HepG2 (cell line): ENCODE results near the gene LRPPRC. TPM values are rescaled to one million over a fixed set of nuclear protein-coding genes. Genes with fewer than 3 reads are reported as not detected.

Experiments
- MIER3 ChIP-seq: IDR thresholded peaks from 2 replicates; pipeline ENCODE4 v1.6.1; 2016; ENCODE audit warnings: missing compliant biosample characterization, borderline replicate concordance
- POLR2A ChIP-seq, 2 experiments: IDR thresholded peaks; 2 replicates each; pipeline ENCODE4 v1.6.1; 2011; ENCODE audit warnings: low read depth in 2 of 2, low read length in 2 of 2, mild to moderate bottlenecking in 1 of 2, moderate library complexity in 1 of 2; ENCODE audit not compliant: insufficient read depth in 1 of 2
- POLR2AphosphoS5 ChIP-seq: IDR thresholded peaks from 2 replicates; pipeline ENCODE4 v1.6.1; 2012; ENCODE audit warnings: low read depth, low read length
- SAP130 ChIP-seq: IDR thresholded peaks from 2 replicates; pipeline ENCODE4 v1.6.1; 2016; ENCODE audit warnings: low read depth
- STAG1 ChIP-seq: sonication (generic); formaldehyde crosslinking; IDR thresholded peaks from 2 replicates; pipeline ENCODE4 v1.4.0; 2020; ENCODE audit warnings: missing genetic modification reagents
- TAF1 ChIP-seq: sonication (generic); formaldehyde crosslinking; IDR thresholded peaks from 2 replicates; pipeline ENCODE4 v1.4.0; 2020; ENCODE audit warnings: missing genetic modification reagents
- TBL1XR1 ChIP-seq: fragments of 150-350 bp; IDR thresholded peaks from 2 replicates; pipeline ENCODE4 v1.6.1; 2014; ENCODE audit warnings: borderline replicate concordance, low read length; ENCODE audit not compliant: partially characterized antibody
- ZNF225 ChIP-seq: sonication (generic); formaldehyde crosslinking; IDR thresholded peaks from 2 replicates; pipeline ENCODE4 v1.4.0; 2020; ENCODE audit warnings: mild to moderate bottlenecking, missing genetic modification reagents
- ZNF234 ChIP-seq: sonication (generic); formaldehyde crosslinking; conservative IDR thresholded peaks from 2 replicates; pipeline ENCODE4 v1.5.1; 2020; ENCODE audit warnings: mild to moderate bottlenecking, missing genetic modification reagents
- ZNF235 ChIP-seq: sonication (generic); formaldehyde crosslinking; IDR thresholded peaks from 2 replicates; pipeline ENCODE4 v1.8.1; 2023; ENCODE audit warnings: mild to moderate bottlenecking, missing genetic modification reagents, borderline replicate concordance
- ZNF567 ChIP-seq: sonication (generic); formaldehyde crosslinking; IDR thresholded peaks from 2 replicates; pipeline ENCODE4 v1.8.1; 2023; ENCODE audit warnings: mild to moderate bottlenecking, missing genetic modification reagents, borderline replicate concordance
- ZUFSP ChIP-seq: sonication (generic); formaldehyde crosslinking; IDR thresholded peaks from 2 replicates; pipeline ENCODE4 v1.9.0; 2021; ENCODE audit warnings: missing genetic modification reagents, mild to moderate bottlenecking, borderline replicate concordance
- polyA plus RNA-seq, 8 experiments: library from polyadenylated mRNA; depleted of rRNA in 3 of 8; stranded (reverse) in 7 of 8; unstranded in 1 of 8; fragments of >200 nt; fragmentation: Illumina TruSeq in 4 of 8; extraction: Trizol in 4 of 8; gene quantifications; 2 replicates each; pipeline versions ENCODE4 v1.2.1 to v1.2.3, GENCODE V29; 2011 to 2016; ENCODE audit warnings: low read depth in 4 of 8, missing spikeins in 1 of 8, mixed read lengths in 1 of 8; ENCODE audit not compliant: insufficient read depth in 1 of 8
- total RNA-seq, 5 experiments: library from RNA; depleted of rRNA; stranded (reverse); fragments of >200 nt; fragmentation: Illumina TruSeq; extraction: Trizol; gene quantifications; 2 replicates each; pipeline ENCODE4 v1.2.3, GENCODE V29; 2016; ENCODE audit warnings: low read depth in 1 of 5
- TF ChIP-seq, protein P1 (sequence below): sonication (generic); formaldehyde crosslinking; IDR thresholded peaks from 2 replicates; pipeline ENCODE4 v1.5.0; 2020; ENCODE audit warnings: mild to moderate bottlenecking, missing genetic modification reagents, moderate library complexity
- TF ChIP-seq, protein P2 (sequence below), 2 experiments: sonication (generic) in 1 of 2; formaldehyde crosslinking in 1 of 2; IDR thresholded peaks; 2 replicates each; pipeline versions ENCODE4 v1.4.0 to v1.6.1; 2016 to 2020; ENCODE audit warnings: borderline replicate concordance in 1 of 2, low read depth in 1 of 2, mild to moderate bottlenecking in 1 of 2, missing genetic modification reagents in 1 of 2
- TF ChIP-seq, protein P3 (sequence below): sonication (generic); formaldehyde crosslinking; IDR thresholded peaks from 2 replicates; pipeline ENCODE4 v1.4.0; 2020; ENCODE audit warnings: missing genetic modification reagents

LRPPRC gene
- total and polyA plus RNA-seq, 2 of the 13 experiments (the other 11 are each of a cell fraction or from before 2014, with no cell fraction given) = 117 to 167 TPM

DNA sequence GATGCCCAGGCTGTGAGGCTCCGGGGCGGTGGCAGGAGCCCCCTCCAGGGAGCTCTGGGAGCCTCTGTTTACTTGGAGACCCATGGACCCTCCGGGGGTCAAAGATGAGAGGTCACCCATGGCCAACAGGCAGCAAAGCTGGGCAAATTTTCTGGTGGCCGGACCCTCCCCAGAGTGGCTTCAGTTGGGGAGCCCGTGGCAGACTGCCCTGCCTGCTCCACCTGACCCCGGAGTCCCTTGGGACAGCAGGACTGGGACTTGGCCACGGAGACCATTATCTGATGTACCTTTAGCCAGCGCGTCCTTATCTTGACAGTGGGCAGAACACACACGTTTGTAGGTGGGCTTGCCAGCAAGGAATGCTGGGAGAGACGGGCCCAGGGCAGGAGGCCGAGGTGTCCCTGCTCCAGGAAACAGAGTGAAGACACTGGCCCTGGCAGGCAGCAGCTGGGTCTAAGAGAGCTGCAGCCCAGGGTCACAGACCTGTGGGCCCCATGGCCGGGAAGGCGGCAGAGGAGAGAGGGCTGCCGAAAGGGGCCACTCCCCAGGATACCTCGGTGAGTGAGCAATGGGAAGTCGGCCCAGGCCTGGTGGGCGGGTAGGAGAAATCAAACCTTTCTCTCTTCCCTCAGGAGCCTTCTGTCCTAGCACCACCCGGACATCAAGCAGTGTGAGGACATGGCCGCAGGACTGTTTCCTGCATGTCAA is 157.1 kb downstream of the LRPPRC start, which contains the start of the genes ABCG5 and ABCG8 (continued):
- TF ChIP-seq TBL1XR1 (no peak), POLR2A (IDR thresholded peaks at IDR 0.05; ENCODE audit: insufficient read depth in 1 of 2, low read depth in 2 of 2, low read length in 2 of 2) (peak; percentile 69 to 71; a peak in 3 of 4 replicates), SAP130 (CRISPR knock-in tag) (peak; percentile 77), ZUFSP (CRISPR knock-in tag) (no peak), STAG1 (peak; percentile 21; the same call in 1 of the 2 replicates), TAF1 (CRISPR knock-in tag) (peak; percentile 85), MIER3 (no peak; the same call in 1 of the 2 replicates), ZNF234 (CRISPR knock-in tag) (no peak), POLR2AphosphoS5 (peak; percentile 78), ZNF225 (CRISPR knock-in tag) (no peak), ZNF235 (CRISPR knock-in tag) (peak; percentile 79; the same call in 1 of the 2 replicates), ZNF567 (CRISPR knock-in tag) (0 out of 2 replicates have a peak, but pooled peaks have one; percentile 19)
- TF ChIP-seq, protein P1, sequence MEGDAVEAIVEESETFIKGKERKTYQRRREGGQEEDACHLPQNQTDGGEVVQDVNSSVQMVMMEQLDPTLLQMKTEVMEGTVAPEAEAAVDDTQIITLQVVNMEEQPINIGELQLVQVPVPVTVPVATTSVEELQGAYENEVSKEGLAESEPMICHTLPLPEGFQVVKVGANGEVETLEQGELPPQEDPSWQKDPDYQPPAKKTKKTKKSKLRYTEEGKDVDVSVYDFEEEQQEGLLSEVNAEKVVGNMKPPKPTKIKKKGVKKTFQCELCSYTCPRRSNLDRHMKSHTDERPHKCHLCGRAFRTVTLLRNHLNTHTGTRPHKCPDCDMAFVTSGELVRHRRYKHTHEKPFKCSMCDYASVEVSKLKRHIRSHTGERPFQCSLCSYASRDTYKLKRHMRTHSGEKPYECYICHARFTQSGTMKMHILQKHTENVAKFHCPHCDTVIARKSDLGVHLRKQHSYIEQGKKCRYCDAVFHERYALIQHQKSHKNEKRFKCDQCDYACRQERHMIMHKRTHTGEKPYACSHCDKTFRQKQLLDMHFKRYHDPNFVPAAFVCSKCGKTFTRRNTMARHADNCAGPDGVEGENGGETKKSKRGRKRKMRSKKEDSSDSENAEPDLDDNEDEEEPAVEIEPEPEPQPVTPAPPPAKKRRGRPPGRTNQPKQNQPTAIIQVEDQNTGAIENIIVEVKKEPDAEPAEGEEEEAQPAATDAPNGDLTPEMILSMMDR = 0 out of 2 replicates have a peak, but pooled peaks have one; percentile 18
- TF ChIP-seq, protein P2, sequence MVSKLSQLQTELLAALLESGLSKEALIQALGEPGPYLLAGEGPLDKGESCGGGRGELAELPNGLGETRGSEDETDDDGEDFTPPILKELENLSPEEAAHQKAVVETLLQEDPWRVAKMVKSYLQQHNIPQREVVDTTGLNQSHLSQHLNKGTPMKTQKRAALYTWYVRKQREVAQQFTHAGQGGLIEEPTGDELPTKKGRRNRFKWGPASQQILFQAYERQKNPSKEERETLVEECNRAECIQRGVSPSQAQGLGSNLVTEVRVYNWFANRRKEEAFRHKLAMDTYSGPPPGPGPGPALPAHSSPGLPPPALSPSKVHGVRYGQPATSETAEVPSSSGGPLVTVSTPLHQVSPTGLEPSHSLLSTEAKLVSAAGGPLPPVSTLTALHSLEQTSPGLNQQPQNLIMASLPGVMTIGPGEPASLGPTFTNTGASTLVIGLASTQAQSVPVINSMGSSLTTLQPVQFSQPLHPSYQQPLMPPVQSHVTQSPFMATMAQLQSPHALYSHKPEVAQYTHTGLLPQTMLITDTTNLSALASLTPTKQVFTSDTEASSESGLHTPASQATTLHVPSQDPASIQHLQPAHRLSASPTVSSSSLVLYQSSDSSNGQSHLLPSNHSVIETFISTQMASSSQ (IDR thresholded peaks at IDR 0.05; ENCODE audit: low read depth) = peak; percentile 36; the same call in 1 of the 2 replicates
- TF ChIP-seq, protein P2 (CRISPR knock-in tag; IDR thresholded peaks at IDR 0.05; ENCODE audit: borderline replicate concordance) = no peak
- TF ChIP-seq, protein P3, sequence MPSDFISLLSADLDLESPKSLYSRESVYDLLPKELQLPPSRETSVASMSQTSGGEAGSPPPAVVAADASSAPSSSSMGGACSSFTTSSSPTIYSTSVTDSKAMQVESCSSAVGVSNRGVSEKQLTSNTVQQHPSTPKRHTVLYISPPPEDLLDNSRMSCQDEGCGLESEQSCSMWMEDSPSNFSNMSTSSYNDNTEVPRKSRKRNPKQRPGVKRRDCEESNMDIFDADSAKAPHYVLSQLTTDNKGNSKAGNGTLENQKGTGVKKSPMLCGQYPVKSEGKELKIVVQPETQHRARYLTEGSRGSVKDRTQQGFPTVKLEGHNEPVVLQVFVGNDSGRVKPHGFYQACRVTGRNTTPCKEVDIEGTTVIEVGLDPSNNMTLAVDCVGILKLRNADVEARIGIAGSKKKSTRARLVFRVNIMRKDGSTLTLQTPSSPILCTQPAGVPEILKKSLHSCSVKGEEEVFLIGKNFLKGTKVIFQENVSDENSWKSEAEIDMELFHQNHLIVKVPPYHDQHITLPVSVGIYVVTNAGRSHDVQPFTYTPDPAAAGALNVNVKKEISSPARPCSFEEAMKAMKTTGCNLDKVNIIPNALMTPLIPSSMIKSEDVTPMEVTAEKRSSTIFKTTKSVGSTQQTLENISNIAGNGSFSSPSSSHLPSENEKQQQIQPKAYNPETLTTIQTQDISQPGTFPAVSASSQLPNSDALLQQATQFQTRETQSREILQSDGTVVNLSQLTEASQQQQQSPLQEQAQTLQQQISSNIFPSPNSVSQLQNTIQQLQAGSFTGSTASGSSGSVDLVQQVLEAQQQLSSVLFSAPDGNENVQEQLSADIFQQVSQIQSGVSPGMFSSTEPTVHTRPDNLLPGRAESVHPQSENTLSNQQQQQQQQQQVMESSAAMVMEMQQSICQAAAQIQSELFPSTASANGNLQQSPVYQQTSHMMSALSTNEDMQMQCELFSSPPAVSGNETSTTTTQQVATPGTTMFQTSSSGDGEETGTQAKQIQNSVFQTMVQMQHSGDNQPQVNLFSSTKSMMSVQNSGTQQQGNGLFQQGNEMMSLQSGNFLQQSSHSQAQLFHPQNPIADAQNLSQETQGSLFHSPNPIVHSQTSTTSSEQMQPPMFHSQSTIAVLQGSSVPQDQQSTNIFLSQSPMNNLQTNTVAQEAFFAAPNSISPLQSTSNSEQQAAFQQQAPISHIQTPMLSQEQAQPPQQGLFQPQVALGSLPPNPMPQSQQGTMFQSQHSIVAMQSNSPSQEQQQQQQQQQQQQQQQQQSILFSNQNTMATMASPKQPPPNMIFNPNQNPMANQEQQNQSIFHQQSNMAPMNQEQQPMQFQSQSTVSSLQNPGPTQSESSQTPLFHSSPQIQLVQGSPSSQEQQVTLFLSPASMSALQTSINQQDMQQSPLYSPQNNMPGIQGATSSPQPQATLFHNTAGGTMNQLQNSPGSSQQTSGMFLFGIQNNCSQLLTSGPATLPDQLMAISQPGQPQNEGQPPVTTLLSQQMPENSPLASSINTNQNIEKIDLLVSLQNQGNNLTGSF (CRISPR knock-in tag) = peak; percentile 61; the same call in 1 of the 2 replicates
